ENCODE data around the gene CRYGB. TPM values are rescaled to one million over a fixed set of nuclear protein-coding genes. Genes with fewer than 3 reads are reported as not detected.
A peak's percentile ranks its signal among the peaks of the same experiment; 100 is the strongest.

CRYGB gene
- total and polyA plus RNA-seq, 2 donors (not counting 3 experiments of a cell fraction or from before 2014, with no cell fraction given): not detected

DNA sequence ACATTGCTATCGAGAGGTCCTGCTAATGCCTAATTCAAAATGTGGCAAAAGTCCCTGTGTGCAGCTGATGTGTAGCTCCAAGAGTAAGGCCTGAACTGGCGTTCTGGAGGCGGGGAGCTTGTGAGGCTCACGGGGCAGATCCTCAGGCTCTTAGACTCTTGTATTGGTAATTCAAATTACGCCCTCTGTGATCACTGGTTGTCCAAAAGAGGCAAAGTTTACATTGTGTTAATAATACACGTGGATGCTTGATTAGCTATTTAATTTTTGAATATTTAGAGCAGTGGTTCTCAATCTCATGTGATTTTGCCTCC is 29.8 kb upstream of the CRYGB start:
- DNase-seq (ENCODE audit: low read depth, low spot score) (no peak), FAIRE-seq (no peak)
- Histone ChIP-seq H4K20me1 (replicated peaks; ENCODE audit: control insufficient read depth, extremely low read depth, insufficient read depth, low read length) (no peaks in the 10 kb centered on the region), H3K27ac (ENCODE audit: insufficient read depth, low read depth, low read length) (no peak overlapping the region), H3K27me3 (ENCODE audit: control insufficient read depth in 2 of 2, insufficient read depth in 2 of 2, low read length in 2 of 2) (no peaks in the 10 kb centered on the region), H3K4me1 (ENCODE audit: control insufficient read depth, extremely low read depth, insufficient read depth, low read length) (no peaks in the 10 kb centered on the region), H3K4me3 (replicated peaks in 1 of 3; ENCODE audit: insufficient read depth in 1 of 3, low read depth in 1 of 3, low read length in 3 of 3) (no peak overlapping the region), H3K4me2 (ENCODE audit: insufficient read depth, low read length) (no peak overlapping the region), H3K9ac (replicated peaks; ENCODE audit: extremely low read depth, insufficient read depth, low read length) (no peak overlapping the region), H3K36me3 (ENCODE audit: control insufficient read depth in 2 of 2, extremely low read depth in 1 of 2, insufficient read depth in 2 of 2, low read length in 2 of 2) (no peaks in the 10 kb centered on the region), H2AFZ (ENCODE audit: low read depth, low read length) (peak overlapping the region; percentile 15), H3K9me1 (replicated peaks; ENCODE audit: control insufficient read depth, extremely low read depth, insufficient read depth, low read length) (no peaks in the 10 kb centered on the region), H3K9me3 (replicated peaks; ENCODE audit: control insufficient read depth, insufficient read depth, low read length) (no peaks in the 10 kb centered on the region), H3K79me2 (ENCODE audit: control insufficient read depth, insufficient read depth, low read length) (no peaks in the 10 kb centered on the region)
- BruUV-seq (replicated peaks): no TSS peak
- ChIA-PET POLR2A (interaction anchor here (1.4 kb wide), 1 partner anchor 78 kb away, joined by 3 read pairs; the partner anchor contains the start of gene IDH1), CTCF (interaction anchor here (0.6 to 4.8 kb wide), 21 partner anchors 9 to 1155 kb away, joined by 3 to 90 read pairs (median 5); partner anchors contain the start of genes IDH1 and PIKFYVE)
- dilution Hi-C loops (cut with MboI; ENCODE audit: extremely low pct_ligation_motif_present, low sequenced_read_pairs): no loop called here
- TF ChIP-seq FOS (IDR thresholded peaks at IDR 0.05; ENCODE audit: borderline replicate concordance, insufficient read depth, low read length) (no peak), MYC (IDR thresholded peaks at IDR 0.05; ENCODE audit: low read depth, low read length) (no peak), POLR2AphosphoS5 (IDR thresholded peaks at IDR 0.05; ENCODE audit: insufficient read depth, low read depth, low read length) (no peak), GATA2 (IDR thresholded peaks at IDR 0.05; ENCODE audit: insufficient read depth, insufficient read length, low read depth, low read length) (no peak), EZH2 (IDR thresholded peaks at IDR 0.05; ENCODE audit: borderline replicate concordance, low read depth, low read length, severe bottlenecking) (no peak), POLR2A (IDR thresholded peaks at IDR 0.05; ENCODE audit: low read depth, low read length) (no peak), CTCF (IDR thresholded peaks at IDR 0.05; ENCODE audit: extremely low read depth in 1 of 2, insufficient read depth in 1 of 2, low read depth in 1 of 2, low read length in 2 of 2) (no peak), JUN (IDR thresholded peaks at IDR 0.05; ENCODE audit: borderline replicate concordance, insufficient read depth, insufficient read length, low read depth) (no peak)
- TF ChIP-seq, protein P1, sequence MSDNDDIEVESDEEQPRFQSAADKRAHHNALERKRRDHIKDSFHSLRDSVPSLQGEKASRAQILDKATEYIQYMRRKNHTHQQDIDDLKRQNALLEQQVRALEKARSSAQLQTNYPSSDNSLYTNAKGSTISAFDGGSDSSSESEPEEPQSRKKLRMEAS (IDR thresholded peaks at IDR 0.05; ENCODE audit: insufficient read depth, insufficient read length): no peak
- intact Hi-C loops (cut with micrococcal nuclease): loop anchor here (1.0 to 10.0 kb wide), 4 partner anchors 79 to 1155 kb away; no protein-coding TSS in a partner anchor

Measured in endothelial cell of umbilical vein (primary cell).